GM12878 (cell line): ENCODE results near the gene MPP1. TPM values are rescaled to one million over a fixed set of nuclear protein-coding genes. Genes with fewer than 3 reads are reported as not detected.
A peak's percentile ranks its signal among the peaks of the same experiment; 100 is the strongest.

Experiments
- ATAC-seq: fragments of 200-7000 bp; cut with Tn5 transposase; 3 replicates; pipeline ENCODE4 v1.9.1; 2020; ENCODE audit warnings: mild to moderate bottlenecking, moderate library complexity
- Bru-seq: library from RNA; stranded (reverse); fragments of 400-500 nt; gene quantifications from one replicate; lab custom pipeline; 2021; lab: Mats Ljungman, UMichigan
- BruChase-seq, 2 experiments: library from RNA; stranded (reverse); fragments of 400-500 nt; gene quantifications; one replicate each; lab custom pipeline; 2021; lab: Mats Ljungman, UMichigan
- BruUV-seq: library from RNA; stranded (reverse); fragments of 400-500 nt; replicated peaks from 2 replicates; lab custom pipeline; 2021; lab: Mats Ljungman, UMichigan
- CTCF ChIA-PET: fragments of 300-600 bp; sonication (Branson Sonifier 250); formaldehyde crosslinking; extraction: SDS; loops from one replicate; lab custom pipeline; 2021; ENCODE audit warnings: inconsistent platforms; lab: Yijun Ruan, JAX
- POLR2A ChIA-PET: fragments of 350-600 bp; formaldehyde crosslinking; extraction: SDS; loops from one replicate; lab custom pipeline; 2021; ENCODE audit warnings: inconsistent platforms; lab: Charles Lee
- RAD21 ChIA-PET: fragments of 300-600 bp; sonication (Branson Sonifier 250); formaldehyde crosslinking; loops from one replicate; lab custom pipeline; 2023; ENCODE audit warnings: antibody characterized with exemption; ENCODE audit not compliant: unreplicated experiment; lab: Charles Lee
- SMC1A ChIA-PET: fragments of 300-600 bp; sonication (Branson Sonifier 250); formaldehyde crosslinking; loops from one replicate; lab custom pipeline; 2023; ENCODE audit not compliant: unreplicated experiment, uncharacterized antibody; lab: Charles Lee
- DNase-seq: peaks from one replicate; pipeline ENCODE4 v3.0.0-alpha.2; 2011; ENCODE audit warnings: low read depth, low spot score
- FAIRE-seq: peaks from 3 replicates; lab custom pipeline; 2011; peaks lifted over from hg19 to GRCh38; lab: Jason Lieb, UNC
- H2AFZ ChIP-seq: 2 replicates; pipeline ENCODE4 v1.6.0; 2011; ENCODE audit warnings: low read depth, low read length, control low read depth; ENCODE audit not compliant: control insufficient read depth
- H3K27ac ChIP-seq: 2 replicates; pipeline ENCODE4 v1.5.1; 2011; ENCODE audit warnings: control low read depth; ENCODE audit not compliant: control insufficient read depth, insufficient read depth
- H3K27me3 ChIP-seq, 2 experiments: replicated peaks in 1 of 2; 2 replicates each; pipeline versions ENCODE4 v1.6.0 to v1.6.1; 2011; ENCODE audit warnings: low read length in 1 of 2; ENCODE audit not compliant: control insufficient read depth in 2 of 2, insufficient read depth in 2 of 2
- H3K36me3 ChIP-seq, 2 experiments: 2 replicates each; pipeline ENCODE4 v1.5.1; 2011; ENCODE audit warnings: low read length in 1 of 2; ENCODE audit not compliant: control insufficient read depth in 2 of 2, insufficient read depth in 2 of 2
- H3K4me1 ChIP-seq: 2 replicates; pipeline ENCODE4 v1.6.1; 2011; ENCODE audit warnings: mild to moderate bottlenecking, low read length, moderate library complexity, mixed read lengths; ENCODE audit not compliant: control insufficient read depth, insufficient read depth
- H3K4me2 ChIP-seq: 2 replicates; pipeline ENCODE4 v1.6.0; 2011; ENCODE audit warnings: control low read depth; ENCODE audit not compliant: control insufficient read depth, insufficient read depth
- H3K4me3 ChIP-seq: fragments of 200-600 bp; sonication (generic); 2 replicates; pipeline ENCODE4 v1.5.1; 2016
- H3K79me2 ChIP-seq: 2 replicates; pipeline ENCODE4 v1.6.0; 2011; ENCODE audit warnings: low read length; ENCODE audit not compliant: control insufficient read depth, insufficient read depth
- H3K9ac ChIP-seq: 2 replicates; pipeline ENCODE4 v1.8.0; 2011; ENCODE audit warnings: low read length, control low read depth, mixed read lengths; ENCODE audit not compliant: control insufficient read depth, insufficient read depth
- H3K9me3 ChIP-seq: replicated peaks from 3 replicates; pipeline ENCODE4 v1.5.1; 2011; ENCODE audit warnings: mild to moderate bottlenecking, low read length; ENCODE audit not compliant: control insufficient read depth, insufficient read depth
- H4K20me1 ChIP-seq: 2 replicates; pipeline ENCODE4 v1.6.0; 2011; ENCODE audit not compliant: control insufficient read depth, insufficient read depth
- BACH1 ChIP-seq: fragments of 450-650 bp; IDR thresholded peaks from 2 replicates; pipeline ENCODE4 v1.6.1; 2017; ENCODE audit warnings: mild to moderate bottlenecking, borderline replicate concordance
- EED ChIP-seq: sonication (generic); IDR thresholded peaks from 2 replicates; pipeline ENCODE4 v1.6.1; 2016; ENCODE audit warnings: antibody characterized with exemption, low read depth
- EGR1 ChIP-seq, 2 experiments: IDR thresholded peaks; 1 replicate in 1 of 2; 2 replicates in 1 of 2; pipeline ENCODE4 v1.6.1; 2011 to 2012; ENCODE audit warnings: low read depth in 2 of 2, low read length in 2 of 2, borderline replicate concordance in 1 of 2, mild to moderate bottlenecking in 1 of 2, moderate library complexity in 1 of 2
- GATAD2B ChIP-seq: fragments of 450-650 bp; conservative IDR thresholded peaks from 2 replicates; pipeline ENCODE4 v1.6.1; 2017; ENCODE audit warnings: low read depth, mild to moderate bottlenecking, moderate library complexity
- IKZF1 ChIP-seq: fragments of 450-650 bp; conservative IDR thresholded peaks from 2 replicates; pipeline ENCODE4 v1.6.1; 2017; ENCODE audit warnings: antibody characterized with exemption, mild to moderate bottlenecking
- NFYB ChIP-seq: IDR thresholded peaks from 2 replicates; pipeline ENCODE4 v1.6.1; 2011; ENCODE audit warnings: low read depth, mild to moderate bottlenecking, low read length, improper control_type of control experiment, moderate library complexity; ENCODE audit not compliant: insufficient read depth
- POLR2A ChIP-seq: IDR thresholded peaks from 2 replicates; pipeline ENCODE4 v1.6.1; 2011; ENCODE audit warnings: low read depth, mild to moderate bottlenecking, low read length
- RB1 ChIP-seq: fragments of 450-650 bp; formaldehyde crosslinking; IDR thresholded peaks from 2 replicates; pipeline ENCODE4 v1.6.1; 2017; ENCODE audit warnings: mild to moderate bottlenecking, borderline replicate concordance
- SP1 ChIP-seq: IDR thresholded peaks from one replicate; pipeline ENCODE4 v1.6.1; 2011; ENCODE audit warnings: low read depth, low read length
- SRF ChIP-seq, 2 experiments: IDR thresholded peaks; 2 replicates each; pipeline ENCODE4 v1.6.1; 2011; ENCODE audit warnings: low read depth in 2 of 2, low read length in 2 of 2, mild to moderate bottlenecking in 1 of 2, moderate library complexity in 1 of 2
- SUPT20H ChIP-seq: IDR thresholded peaks from 2 replicates; pipeline ENCODE4 v1.6.1; 2011; ENCODE audit warnings: low read depth, mild to moderate bottlenecking, low read length, moderate library complexity, borderline replicate concordance; ENCODE audit not compliant: control insufficient read depth
- USF2 ChIP-seq: IDR thresholded peaks from 2 replicates; pipeline ENCODE4 v1.6.1; 2011; ENCODE audit warnings: low read depth, low read length, improper control_type of control experiment, borderline replicate concordance
- WGBS: methylation state at CpG from one replicate; pipeline ENCODE4 v1.1.6; 2016; ENCODE audit warnings: low lambda C conversion rate; ENCODE audit not compliant: insufficient replicate concordance, insufficient coverage; ENCODE audit errors: missing lambda C conversion rate; 5-methylcytosine and 5-hydroxymethylcytosine counted together
- in situ Hi-C: fragments of 300-500 bp; cut with MboI; formaldehyde crosslinking; loops from 9 replicates; pipeline ENCODE4 v1.14.3; 2018; ENCODE audit warnings: mixed read lengths
- intact Hi-C: fragments of 100-400 bp; cut with micrococcal nuclease; formaldehyde crosslinking; loops from one replicate; pipeline ENCODE4 v1.14.2; 2022; ENCODE audit not compliant: unreplicated experiment
- long read RNA-seq, 2 experiments: library from polyadenylated mRNA; unstranded; transcript quantifications; one replicate each; pipeline ENCODE4 v2.0.0, GENCODE V29; 2019 to 2020
- polyA minus RNA-seq, 3 experiments: library from RNA; depleted of rRNA, polyadenylated mRNA; stranded (reverse); fragments of >200 nt; gene quantifications; 2 replicates each; pipeline ENCODE4 v1.2.3, GENCODE V29; 2011
- polyA plus RNA-seq, 11 experiments: library from polyadenylated mRNA; depleted of rRNA in 4 of 11; unstranded in 6 of 11; stranded (reverse) in 5 of 11; fragments of >200 nt; fragmentation: Nextera tagmentation in 4 of 11; fragmentation: Illumina TruSeq in 1 of 11; extraction: Ambion mirVana in 4 of 11; extraction: Trizol in 1 of 11; gene quantifications; 1 replicate in 1 of 11; 2 replicates in 10 of 11; pipeline versions ENCODE4 v1.2.1 to v1.2.3, GENCODE V29; 2011 to 2016; ENCODE audit warnings: inconsistent platforms in 2 of 11, missing spikeins in 2 of 11, low read depth in 1 of 11
- total RNA-seq, 4 experiments: library from RNA; depleted of rRNA in 3 of 4; stranded (reverse); fragments of >200 nt in 3 of 4; fragmentation: Illumina TruSeq in 1 of 4; extraction: Trizol in 1 of 4; gene quantifications; 2 replicates each; pipeline versions ENCODE4 v1.2.1 to v1.2.3, GENCODE V29; 2013 to 2021
- TF ChIP-seq, protein P1 (sequence below): fragments of 450-650 bp; IDR thresholded peaks from 2 replicates; pipeline ENCODE4 v1.6.1; 2016; ENCODE audit warnings: mild to moderate bottlenecking
- TF ChIP-seq, protein P2 (sequence below): IDR thresholded peaks from 2 replicates; pipeline ENCODE4 v1.6.1; 2011; ENCODE audit warnings: mild to moderate bottlenecking, low read depth, low read length, moderate library complexity; ENCODE audit not compliant: insufficient replicate concordance

Gene MPP1
- total RNA-seq (2013; cell fraction: nucleolus; rRNA removed) = 12.0 and 14.9 TPM in 2 replicates
- total RNA-seq (2014; rRNA removed) = 16.9 TPM in 2 replicates
- 13.6 and 14.2 TPM in 2 replicates for total RNA-seq (2014; rRNA removed; fragmentation: Illumina TruSeq; extraction: Trizol)
- total RNA-seq (2021) = 15.7 and 19.6 TPM in 2 replicates
- polyA plus RNA-seq (2011; ENCODE audit: low read depth) = 10.1 TPM
- 1.9 and 2.2 TPM in 2 replicates for polyA plus RNA-seq (2011; rRNA removed)
- polyA plus RNA-seq (2011; cell fraction: cytosol; rRNA removed) = 2.1 and 2.3 TPM in 2 replicates
- 3.0 and 4.6 TPM in 2 replicates for polyA plus RNA-seq (2011; cell fraction: nucleus; rRNA removed)
- polyA plus RNA-seq (2012) = 13.0 and 13.3 TPM in 2 replicates
- polyA plus RNA-seq (2014; fragmentation: Illumina TruSeq; extraction: Trizol) = 19.8 and 20.1 TPM in 2 replicates
- polyA plus RNA-seq (2014; fragmentation: Nextera tagmentation; extraction: Ambion mirVana) = 10 to 100 TPM; 11.9 to 17.9 TPM
- 16.2 and 18.2 TPM in 2 replicates for polyA plus RNA-seq (2014; rRNA removed)
- polyA plus RNA-seq (2016; fragmentation: Nextera tagmentation; extraction: Ambion mirVana) = 10 to 100 TPM; 11.1 to 13.9 TPM
- 1.9 and 2.0 TPM in 2 replicates for polyA minus RNA-seq (2011; rRNA and poly(A)+ RNA removed)
- polyA minus RNA-seq (2011; cell fraction: cytosol; rRNA and poly(A)+ RNA removed) = 4.9 TPM in 1 of 2 replicates, not detected in the other
- 0.48 and 1.2 TPM in 2 replicates for polyA minus RNA-seq (2011; cell fraction: nucleus; rRNA and poly(A)+ RNA removed)
- percentile 48 among the genes with signal in this experiment for Bru-seq, nascent RNA
- percentile 49 among the genes with signal in this experiment for BruChase-seq, experiment 1, labeled RNA remaining after a 6-hour chase
- BruChase-seq, experiment 2, labeled RNA remaining after a 2-hour chase = percentile 49 among the genes with signal in this experiment
- long read RNA-seq, experiment 1, transcript MPP1-202 (12 exons, 2,042 nt) = major isoform, 15 of 15 reads
- long read RNA-seq, experiment 1, partial matches to known transcripts = 0 of 15 reads
- long read RNA-seq, experiment 1, other reads (novel, unspliced or antisense) = 0 of 15 reads
- long read RNA-seq, experiment 2, transcript MPP1-202 (12 exons, 2,042 nt) = major isoform, 145 of 165 reads
- long read RNA-seq, experiment 2, partial matches to known transcripts = 4 of 165 reads
- long read RNA-seq, experiment 2, other reads (novel, unspliced or antisense) = 15 of 165 reads

DNA sequence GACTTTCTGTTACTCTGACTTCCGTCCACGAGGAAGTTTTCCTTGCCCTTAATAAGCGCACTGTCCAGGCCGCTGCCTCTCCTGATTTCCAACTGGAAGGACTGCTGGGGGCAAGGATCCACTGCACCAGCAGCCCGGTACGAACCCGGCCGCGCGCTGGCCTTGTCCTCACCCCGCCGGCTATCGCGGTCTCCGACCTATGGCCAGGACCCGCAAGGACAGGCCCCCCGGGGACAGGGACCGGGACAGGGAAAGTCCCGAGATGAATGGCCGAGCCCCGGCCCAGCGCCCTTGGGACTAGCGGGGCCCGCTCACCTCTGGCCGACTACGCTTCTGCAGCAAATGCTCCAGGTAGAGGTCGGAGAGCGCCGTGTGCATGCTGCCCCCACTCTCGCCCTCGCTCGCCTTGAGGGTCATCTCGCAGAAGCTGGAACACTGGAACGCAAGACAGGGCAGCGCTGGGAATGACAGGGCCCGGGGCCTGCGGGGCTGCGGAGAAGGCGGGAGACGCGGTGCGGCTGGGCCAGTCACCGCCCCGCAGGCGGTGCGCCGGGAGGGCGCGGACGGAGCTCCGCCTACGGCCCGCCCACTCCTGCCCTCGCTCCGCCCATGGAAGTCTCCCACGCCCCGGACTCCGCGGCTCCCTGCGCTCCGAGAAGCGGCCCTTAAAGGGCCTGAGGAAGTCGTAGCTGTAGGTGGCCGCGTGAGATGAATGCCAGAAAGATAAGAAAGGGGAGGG, at the start of gene MPP1:
Gene MPP1, minus strand, starts transcription at position 529 of the 739 bp plus-strand sequence. Its CDS starts 112 bp downstream, at position 417.
- RAD21 ChIA-PET = interaction anchor here (1.0 to 2.1 kb wide), 3 partner anchors 14 to 41 kb away, joined by 4 to 8 read pairs (median 4); no protein-coding TSS in a partner anchor
- BruUV-seq = TSS peak; percentile 64
- peak within 1 kb of the TSS; percentile 84 for H3K4me2 ChIP-seq
- peak within 1 kb of the TSS; percentile 80 for H2AFZ ChIP-seq
- H3K9ac ChIP-seq = peak within 1 kb of the TSS; percentile 60
- no peaks in the 10 kb centered on the region for H4K20me1 ChIP-seq
- FAIRE-seq = no peak
- CTCF ChIA-PET = interaction anchor here (0.9 to 1.8 kb wide), 4 partner anchors 19 to 57 kb away, joined by 3 to 5 read pairs (median 4); no protein-coding TSS in a partner anchor
- WGBS = 35% methylated on average over 60 of the region's 65 CpGs
- SMC1A ChIA-PET = interaction anchor here (0.7 to 3.7 kb wide), 6 partner anchors 8 to 57 kb away, joined by 3 to 19 read pairs (median 4); no protein-coding TSS in a partner anchor
- no peaks in the 10 kb centered on the region for H3K36me3 ChIP-seq
- POLR2A ChIA-PET = interaction anchor here (0.8 to 2.0 kb wide), 5 partner anchors 14 to 42 kb away, joined by 3 to 14 read pairs (median 3); no protein-coding TSS in a partner anchor
- peak; percentile 36 for DNase-seq
- TF ChIP-seq SP1 (peak; percentile 22), USF2 (no peak), RB1 (peak; percentile 47; the same call in 1 of the 2 replicates), GATAD2B (no peak), SRF (IDR thresholded peaks at IDR 0.05; ENCODE audit: low read depth in 2 of 2, low read length in 2 of 2) (peak; percentile 35 to 57; a peak in 1 of 4 replicates), BACH1 (0 out of 2 replicates have a peak, but pooled peaks have one; percentile 29), IKZF1 (peak; percentile 57), EED (0 out of 2 replicates have a peak, but pooled peaks have one; percentile 13), EGR1 (IDR thresholded peaks at IDR 0.05; ENCODE audit: borderline replicate concordance in 1 of 2, low read depth in 2 of 2, low read length in 2 of 2) (peak in 1 of 2 experiments; percentile 59; a peak in 1 of 3 replicates), NFYB (peak; percentile 14; the same call in 1 of the 2 replicates), POLR2A (peak; percentile 57), SUPT20H (no peak)
- TF ChIP-seq, protein P1, sequence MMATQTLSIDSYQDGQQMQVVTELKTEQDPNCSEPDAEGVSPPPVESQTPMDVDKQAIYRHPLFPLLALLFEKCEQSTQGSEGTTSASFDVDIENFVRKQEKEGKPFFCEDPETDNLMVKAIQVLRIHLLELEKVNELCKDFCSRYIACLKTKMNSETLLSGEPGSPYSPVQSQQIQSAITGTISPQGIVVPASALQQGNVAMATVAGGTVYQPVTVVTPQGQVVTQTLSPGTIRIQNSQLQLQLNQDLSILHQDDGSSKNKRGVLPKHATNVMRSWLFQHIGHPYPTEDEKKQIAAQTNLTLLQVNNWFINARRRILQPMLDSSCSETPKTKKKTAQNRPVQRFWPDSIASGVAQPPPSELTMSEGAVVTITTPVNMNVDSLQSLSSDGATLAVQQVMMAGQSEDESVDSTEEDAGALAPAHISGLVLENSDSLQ = peak; percentile 89
- TF ChIP-seq, protein P2, sequence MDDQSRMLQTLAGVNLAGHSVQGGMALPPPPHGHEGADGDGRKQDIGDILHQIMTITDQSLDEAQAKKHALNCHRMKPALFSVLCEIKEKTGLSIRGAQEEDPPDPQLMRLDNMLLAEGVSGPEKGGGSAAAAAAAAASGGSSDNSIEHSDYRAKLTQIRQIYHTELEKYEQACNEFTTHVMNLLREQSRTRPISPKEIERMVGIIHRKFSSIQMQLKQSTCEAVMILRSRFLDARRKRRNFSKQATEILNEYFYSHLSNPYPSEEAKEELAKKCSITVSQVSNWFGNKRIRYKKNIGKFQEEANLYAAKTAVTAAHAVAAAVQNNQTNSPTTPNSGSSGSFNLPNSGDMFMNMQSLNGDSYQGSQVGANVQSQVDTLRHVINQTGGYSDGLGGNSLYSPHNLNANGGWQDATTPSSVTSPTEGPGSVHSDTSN = peak; percentile 69
- in situ Hi-C loops (no loop called here), intact Hi-C loops (loop anchor here (2.0 kb wide), 1 partner anchor 42 kb away; the partner anchor contains the start of gene DKC1)
- H3K27ac ChIP-seq = no peak within 1 kb of the TSS
- no peaks in the 10 kb centered on the region for H3K4me1 ChIP-seq
- peak within 1 kb of the TSS; percentile 70 for H3K4me3 ChIP-seq
- no peaks in the 10 kb centered on the region for H3K27me3 ChIP-seq
- H3K9me3 ChIP-seq = no peaks in the 10 kb centered on the region; the same call in 2 of the 3 replicates
- peak; percentile 99 for ATAC-seq
- no peaks in the 10 kb centered on the region for H3K79me2 ChIP-seq
